SH-SY5Y (cell line): ENCODE data around the gene TMEM178B.

ENCODE experiments used
- GATA2 ChIP-seq: IDR thresholded peaks from 2 replicates; pipeline ENCODE4 v1.6.1; 2011; ENCODE audit warnings: mild to moderate bottlenecking, low read depth, low read length
- GATA3 ChIP-seq: IDR thresholded peaks from 2 replicates; pipeline ENCODE4 v1.6.1; 2011; ENCODE audit warnings: low read depth, mild to moderate bottlenecking, low read length, moderate library complexity

DNA sequence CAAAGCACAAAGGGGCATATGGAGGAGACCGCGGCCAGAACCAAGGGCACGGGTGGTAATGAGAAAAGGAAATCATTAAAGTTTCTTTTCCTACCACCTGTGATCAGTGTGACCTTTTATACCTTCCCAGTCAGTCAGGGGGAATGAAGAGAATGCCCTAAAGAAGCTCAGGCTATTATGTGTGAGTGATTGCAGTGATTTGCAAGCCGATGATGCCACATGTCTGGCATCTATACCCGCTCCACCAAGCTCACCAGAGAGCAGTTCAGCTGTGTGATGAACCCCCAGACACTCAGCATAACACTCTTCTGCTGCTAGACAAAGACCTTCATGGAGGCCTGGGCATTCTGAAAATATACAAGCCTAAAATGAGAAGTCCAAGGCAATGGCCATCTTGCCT is 371.1 kb downstream of the TMEM178B start:
- no peak for TF ChIP-seq GATA3
- TF ChIP-seq GATA2, result no peak
